HCT116 (cell line): ENCODE measurements around the gene MPV17L. TPM values are rescaled to one million over a fixed set of nuclear protein-coding genes. Genes with fewer than 3 reads are reported as not detected.
A peak's percentile ranks its signal among the peaks of the same experiment; 100 is the strongest.

Experiments used
- ATAC-seq: fragments of 200-7000 bp; cut with Tn5 transposase; 2 replicates; pipeline ENCODE4 v1.9.1; 2020; ENCODE audit warnings: mild to moderate bottlenecking, moderate library complexity
- BruUV-seq: library from RNA; stranded (reverse); fragments of 400-500 nt; replicated peaks from 2 replicates; lab custom pipeline; 2021; lab: Mats Ljungman, UMichigan
- CTCF ChIA-PET: fragments of 300-600 bp; sonication (Branson Sonifier 250); formaldehyde crosslinking; loops from one replicate; lab custom pipeline; 2021; ENCODE audit warnings: antibody characterized with exemption; lab: Charles Lee
- POLR2A ChIA-PET: fragments of 300-600, 350-600 bp; sonication (Branson Sonifier 250); formaldehyde crosslinking; loops from one replicate; lab custom pipeline; 2021; ENCODE audit warnings: antibody characterized with exemption; lab: Charles Lee
- RAD21 ChIA-PET, 2 experiments: fragments of 300-600 bp; sonication (Branson Sonifier 250); formaldehyde crosslinking; loops; one replicate each; lab custom pipeline; 2023; ENCODE audit warnings: low total read pairs in 2 of 2; ENCODE audit not compliant: uncharacterized antibody in 2 of 2, unreplicated experiment in 2 of 2, low non-redundant PET in 1 of 2; lab: Charles Lee
- DNase-seq: peaks from one replicate; pipeline ENCODE4 v3.0.0-alpha.2; 2010; ENCODE audit warnings: low read depth, low spot score
- H2AFZ ChIP-seq: fragments of 200-600 bp; shearing (Covaris generic), sonication (generic); 2 replicates; pipeline ENCODE4 v1.6.1; 2017; ENCODE audit warnings: low read depth, mixed run types, mixed read lengths, antibody characterized with exemption, low read length; ENCODE audit not compliant: poor library complexity, severe bottlenecking
- H3K27ac ChIP-seq: 2 replicates; pipeline ENCODE4 v1.5.1; 2012; ENCODE audit warnings: low read depth, low read length
- H3K27me3 ChIP-seq: fragments of 200-600 bp; sonication (generic); 2 replicates; pipeline ENCODE4 v1.6.1; 2016; ENCODE audit warnings: mixed run types, low read length, mixed read lengths; ENCODE audit not compliant: insufficient read depth
- H3K36me3 ChIP-seq, 2 experiments: fragments of 200-500 bp in 1 of 2; fragments of 200-600 bp in 1 of 2; sonication (Bioruptor generic) in 1 of 2; sonication (generic) in 1 of 2; 2 replicates each; pipeline versions ENCODE4 v1.5.1 to v1.6.1; 2014 to 2016; ENCODE audit warnings: low read length in 2 of 2, inconsistent platforms in 1 of 2, mixed read lengths in 1 of 2, mixed run types in 1 of 2; ENCODE audit not compliant: insufficient read depth in 2 of 2, control insufficient read depth in 1 of 2
- H3K4me1 ChIP-seq, 2 experiments: fragments of 200-600 bp in 1 of 2; sonication (generic) in 1 of 2; 2 replicates each; pipeline versions ENCODE4 v1.5.1 to v1.6.1; 2012 to 2017; ENCODE audit warnings: low read length in 2 of 2, inconsistent platforms in 1 of 2, mild to moderate bottlenecking in 1 of 2, mixed read lengths in 1 of 2, mixed run types in 1 of 2, moderate library complexity in 1 of 2; ENCODE audit not compliant: insufficient read depth in 2 of 2, control insufficient read depth in 1 of 2
- H3K4me2 ChIP-seq: fragments of 200-600 bp; sonication (generic); 2 replicates; pipeline ENCODE4 v1.6.1; 2017; ENCODE audit warnings: mixed run types, low read length, mixed read lengths
- H3K4me3 ChIP-seq, 2 experiments: fragments of 200-600 bp in 1 of 2; sonication (generic) in 1 of 2; replicated peaks in 1 of 2; 2 replicates each; pipeline ENCODE4 v1.5.1; 2011 to 2016; ENCODE audit warnings: low read length in 2 of 2, control low read depth in 1 of 2, low read depth in 1 of 2, mild to moderate bottlenecking in 1 of 2, mixed read lengths in 1 of 2, mixed run types in 1 of 2
- H3K79me2 ChIP-seq: fragments of 200-600 bp; sonication (generic); 2 replicates; pipeline ENCODE4 v1.6.1; 2017; ENCODE audit warnings: mild to moderate bottlenecking, mixed run types, low read length, moderate library complexity, mixed read lengths; ENCODE audit not compliant: insufficient read depth
- H3K9ac ChIP-seq: fragments of 200-600 bp; sonication (generic); 2 replicates; pipeline ENCODE4 v1.6.1; 2016; ENCODE audit warnings: low read length, mixed read lengths
- H3K9me2 ChIP-seq: fragments of 200-600 bp; sonication (generic), shearing (Covaris generic); 2 replicates; pipeline ENCODE4 v1.6.1; 2017; ENCODE audit warnings: mixed run types, mild to moderate bottlenecking, moderate library complexity; ENCODE audit not compliant: insufficient read depth
- H3K9me3 ChIP-seq, 2 experiments: fragments of 200-500 bp in 1 of 2; fragments of 200-600 bp in 1 of 2; sonication (Bioruptor generic) in 1 of 2; sonication (generic) in 1 of 2; 2 replicates each; pipeline ENCODE4 v1.6.1; 2014 to 2017; ENCODE audit warnings: low read length in 2 of 2, mixed read lengths in 2 of 2, inconsistent platforms in 1 of 2, low read depth in 1 of 2, mild to moderate bottlenecking in 1 of 2, mixed run types in 1 of 2, moderate library complexity in 1 of 2; ENCODE audit not compliant: control insufficient read depth in 1 of 2, insufficient read depth in 1 of 2
- H4K20me1 ChIP-seq: fragments of 200-600 bp; sonication (generic), shearing (Covaris generic); 2 replicates; pipeline ENCODE4 v1.6.1; 2017; ENCODE audit warnings: mixed run types, mild to moderate bottlenecking, moderate library complexity; ENCODE audit not compliant: insufficient read depth
- CEBPB ChIP-seq: IDR thresholded peaks from 2 replicates; pipeline ENCODE4 v1.6.1; 2012; ENCODE audit warnings: low read depth
- POLR2A ChIP-seq: IDR thresholded peaks from 2 replicates; pipeline ENCODE4 v1.7.0; 2011; ENCODE audit warnings: borderline replicate concordance; ENCODE audit not compliant: insufficient read depth, insufficient read length; ENCODE audit errors: extremely low read depth
- POLR2AphosphoS5 ChIP-seq: IDR thresholded peaks from 2 replicates; pipeline ENCODE4 v1.6.1; 2011; ENCODE audit warnings: mild to moderate bottlenecking, low read depth, low read length, moderate library complexity
- RAD21 ChIP-seq: IDR thresholded peaks from 2 replicates; pipeline ENCODE4 v1.6.1; 2012; ENCODE audit warnings: low read depth, mild to moderate bottlenecking
- SIN3A ChIP-seq: IDR thresholded peaks from 2 replicates; pipeline ENCODE4 v1.6.1; 2012; ENCODE audit warnings: low read depth
- SP1 ChIP-seq: IDR thresholded peaks from 2 replicates; pipeline ENCODE4 v1.6.1; 2012; ENCODE audit warnings: low read depth
- TCF7L2 ChIP-seq: IDR thresholded peaks from 2 replicates; pipeline ENCODE4 v1.7.0; 2011; ENCODE audit warnings: borderline replicate concordance, inconsistent platforms; ENCODE audit not compliant: insufficient read depth, insufficient read length; ENCODE audit errors: extremely low read depth
- ZFX ChIP-seq: fragments of 450-650 bp; IDR thresholded peaks from 2 replicates; pipeline ENCODE4 v1.6.1; 2017
- intact Hi-C: fragments of 100-400 bp; cut with micrococcal nuclease; formaldehyde crosslinking; loops from 2 replicates; pipeline ENCODE4 v1.10.0; 2022
- total RNA-seq: library from RNA; stranded (reverse); gene quantifications from one replicate; pipeline ENCODE4 v1.2.1, GENCODE V29; 2021; ENCODE audit not compliant: unreplicated experiment
- TF ChIP-seq, protein P1 (sequence below): IDR thresholded peaks from 2 replicates; pipeline ENCODE4 v1.6.1; 2012
- TF ChIP-seq, protein P2 (sequence below), 3 experiments: fragments of 200-600 bp in 1 of 3; sonication (generic) in 1 of 3; IDR thresholded peaks in 2 of 3; conservative IDR thresholded peaks in 1 of 3; 2 replicates each; pipeline ENCODE4 v1.5.1; 2012 to 2017; ENCODE audit warnings: low read depth in 2 of 3, low read length in 2 of 3, antibody characterized with exemption in 1 of 3, borderline replicate concordance in 1 of 3, control low read depth in 1 of 3, mild to moderate bottlenecking in 1 of 3, mixed read lengths in 1 of 3, mixed run types in 1 of 3, moderate library complexity in 1 of 3; ENCODE audit not compliant: insufficient read depth in 1 of 3

Gene MPV17L
- total RNA-seq, 1 experiment from 2014 or later, result not detected

DNA sequence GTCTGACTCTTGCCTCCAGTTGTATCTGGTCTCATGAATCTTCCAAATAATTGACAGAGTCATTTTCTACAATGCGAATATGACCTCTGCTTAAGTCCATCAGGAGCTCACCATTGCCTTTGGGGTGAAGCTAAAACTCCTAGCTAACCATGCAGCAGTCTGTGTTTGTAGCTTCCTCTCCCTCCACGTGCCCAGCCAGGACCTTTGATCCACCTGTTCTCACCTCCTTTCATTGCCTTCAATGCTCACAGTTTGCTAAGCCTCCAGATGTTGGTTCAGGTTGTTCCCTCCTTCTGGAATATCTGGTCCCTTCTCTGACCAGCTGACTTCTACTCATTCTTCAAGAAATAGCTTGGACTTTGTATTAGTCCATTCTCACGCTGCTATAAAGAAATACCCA is 61.8 kb downstream of the MPV17L start (continued):
- TF ChIP-seq POLR2A (no peak), CEBPB (no peak), TCF7L2 (no peak), ZFX (no peak), SP1 (no peak)
- TF ChIP-seq, protein P1, sequence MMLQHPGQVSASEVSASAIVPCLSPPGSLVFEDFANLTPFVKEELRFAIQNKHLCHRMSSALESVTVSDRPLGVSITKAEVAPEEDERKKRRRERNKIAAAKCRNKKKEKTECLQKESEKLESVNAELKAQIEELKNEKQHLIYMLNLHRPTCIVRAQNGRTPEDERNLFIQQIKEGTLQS, result no peak

DNA sequence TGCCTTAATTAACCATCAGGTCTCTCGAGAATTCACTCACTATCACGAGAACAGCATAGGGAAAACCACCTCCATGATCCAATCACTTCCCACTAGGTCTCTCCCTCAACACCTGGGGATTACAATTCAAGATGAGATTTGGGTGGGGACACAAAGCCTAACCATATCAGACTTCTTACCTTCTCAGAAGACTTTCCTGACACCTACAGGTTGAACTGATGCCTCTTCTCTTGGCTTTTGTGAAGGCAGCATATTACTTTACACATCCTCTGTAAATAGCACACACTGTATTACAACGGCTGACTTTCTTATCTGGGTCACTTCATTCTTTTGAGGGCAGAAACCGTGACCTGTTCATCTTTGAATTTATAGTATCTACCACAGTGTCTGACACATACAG is 62.4 kb downstream of the MPV17L start:
- RAD21 ChIA-PET, result no interaction called here

More for the DNA sequence above, 62.4 kb downstream of the MPV17L start:
- H3K4me3 ChIP-seq, result no peak overlapping the region
- intact Hi-C loops, result no loop called here
- CTCF ChIA-PET, result no interaction called here
- BruUV-seq, result no TSS peak
- no peak overlapping the region for H2AFZ ChIP-seq
- DNase-seq (no peak), ATAC-seq (peak; percentile 24; the same call in 1 of the 2 replicates)
- no peaks in the 10 kb centered on the region for H4K20me1 ChIP-seq
- TF ChIP-seq RAD21 (peak; percentile 50), CEBPB (no peak), SIN3A (no peak), POLR2AphosphoS5 (no peak)
- TF ChIP-seq, protein P2, sequence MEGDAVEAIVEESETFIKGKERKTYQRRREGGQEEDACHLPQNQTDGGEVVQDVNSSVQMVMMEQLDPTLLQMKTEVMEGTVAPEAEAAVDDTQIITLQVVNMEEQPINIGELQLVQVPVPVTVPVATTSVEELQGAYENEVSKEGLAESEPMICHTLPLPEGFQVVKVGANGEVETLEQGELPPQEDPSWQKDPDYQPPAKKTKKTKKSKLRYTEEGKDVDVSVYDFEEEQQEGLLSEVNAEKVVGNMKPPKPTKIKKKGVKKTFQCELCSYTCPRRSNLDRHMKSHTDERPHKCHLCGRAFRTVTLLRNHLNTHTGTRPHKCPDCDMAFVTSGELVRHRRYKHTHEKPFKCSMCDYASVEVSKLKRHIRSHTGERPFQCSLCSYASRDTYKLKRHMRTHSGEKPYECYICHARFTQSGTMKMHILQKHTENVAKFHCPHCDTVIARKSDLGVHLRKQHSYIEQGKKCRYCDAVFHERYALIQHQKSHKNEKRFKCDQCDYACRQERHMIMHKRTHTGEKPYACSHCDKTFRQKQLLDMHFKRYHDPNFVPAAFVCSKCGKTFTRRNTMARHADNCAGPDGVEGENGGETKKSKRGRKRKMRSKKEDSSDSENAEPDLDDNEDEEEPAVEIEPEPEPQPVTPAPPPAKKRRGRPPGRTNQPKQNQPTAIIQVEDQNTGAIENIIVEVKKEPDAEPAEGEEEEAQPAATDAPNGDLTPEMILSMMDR (IDR thresholded peaks at IDR 0.05 in 2 of 3, conservative IDR thresholded peaks at IDR 0.05 in 1 of 3; ENCODE audit: borderline replicate concordance in 1 of 3, insufficient read depth in 1 of 3, low read depth in 2 of 3, low read length in 2 of 3), result peak in 2 of 3 experiments; percentile 12 to 14; a peak in 1 of 6 replicates
- peaks cover 5 to 37% of the 10 kb centered on the region in 2 experiments for H3K4me1 ChIP-seq
- no peak overlapping the region for H3K4me2 ChIP-seq
- H3K9ac ChIP-seq, result no peak overlapping the region
- POLR2A ChIA-PET, result no interaction called here
- no peak overlapping the region for H3K27ac ChIP-seq
- no peaks in the 10 kb centered on the region for H3K79me2 ChIP-seq
- H3K9me2 ChIP-seq, result no peaks in the 10 kb centered on the region
- H3K9me3 ChIP-seq, result no peaks in the 10 kb centered on the region
- no peaks in the 10 kb centered on the region for H3K36me3 ChIP-seq
- no peaks in the 10 kb centered on the region for H3K27me3 ChIP-seq
